Loucy (cell line): ENCODE data around the gene KCND1.

ENCODE experiments used
- H2AFZ ChIP-seq: fragments of 200-600 bp; sonication (generic); 2 replicates; pipeline ENCODE4 v1.6.0; 2016; ENCODE audit warnings: antibody characterized with exemption, mild to moderate bottlenecking, low read length, moderate library complexity
- H3F3A ChIP-seq: fragments of 200-600 bp; 2 replicates; pipeline ENCODE4 v1.6.0; 2016; ENCODE audit warnings: antibody characterized with exemption, low read depth, mild to moderate bottlenecking
- H3K27me3 ChIP-seq: fragments of 200-600 bp; sonication (generic); 2 replicates; pipeline ENCODE4 v1.6.1; 2014; ENCODE audit warnings: low read length, mild to moderate bottlenecking; ENCODE audit not compliant: insufficient read depth, poor library complexity, severe bottlenecking
- H3K36me3 ChIP-seq: fragments of 200-600 bp; sonication (generic); 2 replicates; pipeline ENCODE4 v1.6.1; 2016; ENCODE audit warnings: low read length; ENCODE audit not compliant: insufficient read depth
- H3K4me1 ChIP-seq: fragments of 200-600 bp; sonication (generic); 2 replicates; pipeline ENCODE4 v1.5.1; 2014; ENCODE audit warnings: low read length, mild to moderate bottlenecking; ENCODE audit not compliant: insufficient read depth, poor library complexity, severe bottlenecking
- H3K4me2 ChIP-seq: fragments of 200-600 bp; sonication (generic); 2 replicates; pipeline ENCODE4 v1.6.0; 2014; ENCODE audit warnings: antibody characterized with exemption, low read length, low read depth, mild to moderate bottlenecking; ENCODE audit not compliant: poor library complexity, severe bottlenecking
- H3K4me3 ChIP-seq: fragments of 200-600 bp; sonication (generic); 2 replicates; pipeline ENCODE4 v1.5.1; 2014; ENCODE audit warnings: low read length, mild to moderate bottlenecking, mixed read lengths; ENCODE audit not compliant: poor library complexity, severe bottlenecking
- H3K79me2 ChIP-seq: fragments of 200-600 bp; sonication (generic); 2 replicates; pipeline ENCODE4 v1.6.1; 2014; ENCODE audit warnings: low read length; ENCODE audit not compliant: insufficient read depth
- H3K9ac ChIP-seq: fragments of 200-600 bp; sonication (generic); 2 replicates; pipeline ENCODE4 v1.6.0; 2014; ENCODE audit warnings: mild to moderate bottlenecking, low read depth, low read length, moderate library complexity; ENCODE audit not compliant: poor library complexity, severe bottlenecking
- H3K9me2 ChIP-seq: fragments of 200-600 bp; sonication (generic); replicated peaks from 2 replicates; pipeline ENCODE4 v1.6.1; 2016; ENCODE audit warnings: low read depth, low read length, mixed read lengths
- H3K9me3 ChIP-seq: fragments of 200-600 bp; sonication (generic); 2 replicates; pipeline ENCODE4 v1.6.1; 2014; ENCODE audit warnings: mild to moderate bottlenecking, antibody characterized with exemption, low read length, low read depth; ENCODE audit not compliant: insufficient read depth
- H4K20me1 ChIP-seq: fragments of 200-600 bp; sonication (generic); 2 replicates; pipeline ENCODE4 v1.6.0; 2014; ENCODE audit warnings: antibody characterized with exemption, low read length, mild to moderate bottlenecking; ENCODE audit not compliant: insufficient read depth, poor library complexity, severe bottlenecking
- CTCF ChIP-seq: fragments of 200-600 bp; sonication (generic); conservative IDR thresholded peaks from 2 replicates; pipeline ENCODE4 v1.5.1; 2014; ENCODE audit warnings: mild to moderate bottlenecking, antibody characterized with exemption, low read length
- EZH2phosphoT487 ChIP-seq: fragments of 200-600 bp; IDR thresholded peaks from 2 replicates; pipeline ENCODE4 v1.6.1; 2018; ENCODE audit warnings: antibody characterized with exemption, mild to moderate bottlenecking, moderate library complexity, borderline replicate concordance

The KCND1 gene

GRCh38 chrX:48971249-48972219 is at the start of gene KCND1:
KCND1 (minus strand) TSS chrX:48971844; CDS start chrX:48970271, 1,573 bp downstream.
- Histone ChIP-seq H3K27me3 (no peaks in the 10 kb centered on the region), H3K9me2 (no peaks in the 10 kb centered on the region), H3K36me3 (no peaks in the 10 kb centered on the region), H2AFZ (no peak within 1 kb of the TSS), H3K4me2 (no peak within 1 kb of the TSS), H3K4me3 (no peak within 1 kb of the TSS), H3K4me1 (no peaks in the 10 kb centered on the region), H3F3A (no peaks in the 10 kb centered on the region), H4K20me1 (no peaks in the 10 kb centered on the region), H3K9me3 (no peaks in the 10 kb centered on the region), H3K79me2 (no peaks in the 10 kb centered on the region), H3K9ac (no peak within 1 kb of the TSS)
- TF ChIP-seq CTCF (no peak), EZH2phosphoT487 (no peak)

GRCh38 chrX:49019599-49020249 is 48.1 kb upstream of the KCND1 start:
- no peak overlapping the region for H3K4me3 ChIP-seq
- H2AFZ ChIP-seq: no peak overlapping the region
- no peaks in the 10 kb centered on the region for H3K36me3 ChIP-seq
- no peaks in the 10 kb centered on the region for H3K27me3 ChIP-seq
- H3K9ac ChIP-seq: no peak overlapping the region
- no peaks in the 10 kb centered on the region for H3K4me1 ChIP-seq
- H3K9me2 ChIP-seq: no peaks in the 10 kb centered on the region
- no peak overlapping the region for H3K4me2 ChIP-seq
- H3K9me3 ChIP-seq: no peaks in the 10 kb centered on the region
- no peak for TF ChIP-seq CTCF
- TF ChIP-seq EZH2phosphoT487: no peak
- H4K20me1 ChIP-seq: no peaks in the 10 kb centered on the region
- no peaks in the 10 kb centered on the region for H3K79me2 ChIP-seq
- no peaks in the 10 kb centered on the region for H3F3A ChIP-seq

GRCh38 chrX:49019050-49019449 is 47.4 kb upstream of the KCND1 start:
- no peaks in the 10 kb centered on the region for H3K9me2 ChIP-seq
- H2AFZ ChIP-seq: no peak overlapping the region
- H4K20me1 ChIP-seq: no peaks in the 10 kb centered on the region
- H3K4me3 ChIP-seq: no peak overlapping the region
- no peak overlapping the region for H3K4me2 ChIP-seq
- no peaks in the 10 kb centered on the region for H3K4me1 ChIP-seq
- no peaks in the 10 kb centered on the region for H3F3A ChIP-seq
- H3K9me3 ChIP-seq: no peaks in the 10 kb centered on the region
- no peak overlapping the region for H3K9ac ChIP-seq
- no peaks in the 10 kb centered on the region for H3K27me3 ChIP-seq
- no peaks in the 10 kb centered on the region for H3K36me3 ChIP-seq
- TF ChIP-seq EZH2phosphoT487 (no peak), CTCF (no peak)
- no peaks in the 10 kb centered on the region for H3K79me2 ChIP-seq
